ENCODE measurements around the gene ZHX3.

The ZHX3 gene

DNA sequence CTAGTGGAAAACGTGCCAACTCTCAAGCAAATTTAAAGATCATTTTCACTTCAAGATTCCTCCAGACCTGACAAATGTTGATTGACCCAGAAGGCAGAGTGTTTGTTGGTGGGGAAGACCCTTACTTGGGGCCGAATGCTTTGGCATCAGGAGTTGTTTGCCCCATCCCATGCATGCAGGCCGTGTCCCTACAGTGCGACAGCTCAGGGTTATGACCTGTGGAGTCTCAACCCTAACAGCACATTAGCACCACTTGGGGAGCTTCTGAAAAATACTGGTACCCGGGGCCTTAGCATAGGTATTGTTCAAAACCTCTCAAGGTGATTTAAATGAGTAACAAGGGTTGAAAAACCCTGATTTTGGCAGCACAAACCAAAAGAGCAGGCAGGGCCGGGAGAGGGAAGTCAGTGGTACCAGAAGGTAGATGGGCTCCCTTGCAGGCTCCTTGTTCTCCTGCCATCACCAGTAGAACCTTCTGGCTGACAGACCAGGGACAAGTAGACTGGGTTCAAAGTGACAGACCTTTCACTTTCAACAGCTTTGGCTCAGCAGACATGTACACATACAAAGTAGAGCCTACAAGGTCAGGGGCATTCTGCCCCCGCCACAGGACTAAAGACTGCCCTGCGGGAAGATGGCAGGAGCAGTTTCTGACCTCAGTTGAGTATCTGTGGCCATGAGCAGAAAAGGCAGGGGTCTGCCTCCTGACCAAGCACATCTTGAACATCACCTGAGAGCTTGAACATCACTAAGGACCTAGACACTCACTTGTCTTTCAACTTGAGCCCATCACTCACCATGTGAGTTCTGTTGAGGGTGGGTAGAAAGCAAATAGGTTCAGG, 140.6 kb downstream of the ZHX3 start:
- no peak for DNase-seq (ENCODE audit: low read depth in 1 of 2, low spot score in 1 of 2)
- Histone ChIP-seq H3K4me3 (replicated peaks; ENCODE audit: insufficient read depth, low read length) (no peak overlapping the region), H3K27me3 (ENCODE audit: insufficient read depth, poor library complexity, severe bottlenecking) (no peaks in the 10 kb centered on the region), H3K27ac (replicated peaks) (no peak overlapping the region)
- TF ChIP-seq POLR2AphosphoS5 (IDR thresholded peaks at IDR 0.05; ENCODE audit: low read depth) (no peak), GABPA (IDR thresholded peaks at IDR 0.05; ENCODE audit: low read depth) (no peak), SPI1 (IDR thresholded peaks at IDR 0.05; ENCODE audit: borderline replicate concordance, low read depth) (no peak)
- TF ChIP-seq, protein P1, sequence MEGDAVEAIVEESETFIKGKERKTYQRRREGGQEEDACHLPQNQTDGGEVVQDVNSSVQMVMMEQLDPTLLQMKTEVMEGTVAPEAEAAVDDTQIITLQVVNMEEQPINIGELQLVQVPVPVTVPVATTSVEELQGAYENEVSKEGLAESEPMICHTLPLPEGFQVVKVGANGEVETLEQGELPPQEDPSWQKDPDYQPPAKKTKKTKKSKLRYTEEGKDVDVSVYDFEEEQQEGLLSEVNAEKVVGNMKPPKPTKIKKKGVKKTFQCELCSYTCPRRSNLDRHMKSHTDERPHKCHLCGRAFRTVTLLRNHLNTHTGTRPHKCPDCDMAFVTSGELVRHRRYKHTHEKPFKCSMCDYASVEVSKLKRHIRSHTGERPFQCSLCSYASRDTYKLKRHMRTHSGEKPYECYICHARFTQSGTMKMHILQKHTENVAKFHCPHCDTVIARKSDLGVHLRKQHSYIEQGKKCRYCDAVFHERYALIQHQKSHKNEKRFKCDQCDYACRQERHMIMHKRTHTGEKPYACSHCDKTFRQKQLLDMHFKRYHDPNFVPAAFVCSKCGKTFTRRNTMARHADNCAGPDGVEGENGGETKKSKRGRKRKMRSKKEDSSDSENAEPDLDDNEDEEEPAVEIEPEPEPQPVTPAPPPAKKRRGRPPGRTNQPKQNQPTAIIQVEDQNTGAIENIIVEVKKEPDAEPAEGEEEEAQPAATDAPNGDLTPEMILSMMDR (IDR thresholded peaks at IDR 0.05; ENCODE audit: insufficient read depth, low read length), result no peak
- TF ChIP-seq, protein P2, sequence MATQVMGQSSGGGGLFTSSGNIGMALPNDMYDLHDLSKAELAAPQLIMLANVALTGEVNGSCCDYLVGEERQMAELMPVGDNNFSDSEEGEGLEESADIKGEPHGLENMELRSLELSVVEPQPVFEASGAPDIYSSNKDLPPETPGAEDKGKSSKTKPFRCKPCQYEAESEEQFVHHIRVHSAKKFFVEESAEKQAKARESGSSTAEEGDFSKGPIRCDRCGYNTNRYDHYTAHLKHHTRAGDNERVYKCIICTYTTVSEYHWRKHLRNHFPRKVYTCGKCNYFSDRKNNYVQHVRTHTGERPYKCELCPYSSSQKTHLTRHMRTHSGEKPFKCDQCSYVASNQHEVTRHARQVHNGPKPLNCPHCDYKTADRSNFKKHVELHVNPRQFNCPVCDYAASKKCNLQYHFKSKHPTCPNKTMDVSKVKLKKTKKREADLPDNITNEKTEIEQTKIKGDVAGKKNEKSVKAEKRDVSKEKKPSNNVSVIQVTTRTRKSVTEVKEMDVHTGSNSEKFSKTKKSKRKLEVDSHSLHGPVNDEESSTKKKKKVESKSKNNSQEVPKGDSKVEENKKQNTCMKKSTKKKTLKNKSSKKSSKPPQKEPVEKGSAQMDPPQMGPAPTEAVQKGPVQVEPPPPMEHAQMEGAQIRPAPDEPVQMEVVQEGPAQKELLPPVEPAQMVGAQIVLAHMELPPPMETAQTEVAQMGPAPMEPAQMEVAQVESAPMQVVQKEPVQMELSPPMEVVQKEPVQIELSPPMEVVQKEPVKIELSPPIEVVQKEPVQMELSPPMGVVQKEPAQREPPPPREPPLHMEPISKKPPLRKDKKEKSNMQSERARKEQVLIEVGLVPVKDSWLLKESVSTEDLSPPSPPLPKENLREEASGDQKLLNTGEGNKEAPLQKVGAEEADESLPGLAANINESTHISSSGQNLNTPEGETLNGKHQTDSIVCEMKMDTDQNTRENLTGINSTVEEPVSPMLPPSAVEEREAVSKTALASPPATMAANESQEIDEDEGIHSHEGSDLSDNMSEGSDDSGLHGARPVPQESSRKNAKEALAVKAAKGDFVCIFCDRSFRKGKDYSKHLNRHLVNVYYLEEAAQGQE (IDR thresholded peaks at IDR 0.05; ENCODE audit: insufficient replicate concordance, low read depth), result no peak

DNA sequence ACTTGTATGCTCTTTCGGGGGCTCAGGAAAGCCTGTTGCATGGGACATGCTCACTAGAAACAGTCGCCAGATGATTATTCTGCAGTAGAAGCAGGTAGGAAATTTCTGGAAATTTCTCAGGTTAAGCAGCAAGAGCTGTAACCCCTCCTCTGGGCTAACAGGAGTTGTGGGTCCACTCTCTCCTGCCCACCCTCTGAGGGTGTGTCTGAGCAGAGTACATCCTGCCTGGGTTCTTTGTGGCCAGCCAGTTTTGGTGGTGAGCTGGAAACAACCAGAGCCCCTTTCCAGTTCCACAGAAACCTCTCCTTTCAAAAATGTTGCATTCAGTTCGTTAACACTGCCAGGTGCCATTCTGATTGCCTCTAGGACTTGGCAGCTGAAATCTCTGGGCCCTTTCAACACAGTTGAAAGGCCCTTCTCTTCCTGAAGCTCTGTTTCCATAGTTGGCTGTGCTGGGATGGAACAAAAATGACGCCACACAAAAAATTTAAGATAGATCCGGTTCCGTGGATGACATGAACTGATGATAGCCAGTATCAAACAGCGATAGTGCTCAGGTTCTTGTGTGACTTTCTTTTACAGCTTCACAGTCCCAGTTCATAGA, 141.7 kb downstream of the ZHX3 start:
- TF ChIP-seq POLR2AphosphoS5 (IDR thresholded peaks at IDR 0.05; ENCODE audit: low read depth) (no peak), GABPA (IDR thresholded peaks at IDR 0.05; ENCODE audit: low read depth) (no peak), SPI1 (IDR thresholded peaks at IDR 0.05; ENCODE audit: borderline replicate concordance, low read depth) (no peak)
- TF ChIP-seq, protein P2 (IDR thresholded peaks at IDR 0.05; ENCODE audit: insufficient replicate concordance, low read depth), result no peak
- TF ChIP-seq, protein P1 (IDR thresholded peaks at IDR 0.05; ENCODE audit: insufficient read depth, low read length), result no peak
- DNase-seq (ENCODE audit: low read depth in 1 of 2, low spot score in 1 of 2), result no peak
- no peak overlapping the region for H3K4me3 ChIP-seq (replicated peaks; ENCODE audit: insufficient read depth, low read length)
- H3K27me3 ChIP-seq (ENCODE audit: insufficient read depth, poor library complexity, severe bottlenecking), result no peaks in the 10 kb centered on the region
- no peak overlapping the region for H3K27ac ChIP-seq (replicated peaks)

DNA sequence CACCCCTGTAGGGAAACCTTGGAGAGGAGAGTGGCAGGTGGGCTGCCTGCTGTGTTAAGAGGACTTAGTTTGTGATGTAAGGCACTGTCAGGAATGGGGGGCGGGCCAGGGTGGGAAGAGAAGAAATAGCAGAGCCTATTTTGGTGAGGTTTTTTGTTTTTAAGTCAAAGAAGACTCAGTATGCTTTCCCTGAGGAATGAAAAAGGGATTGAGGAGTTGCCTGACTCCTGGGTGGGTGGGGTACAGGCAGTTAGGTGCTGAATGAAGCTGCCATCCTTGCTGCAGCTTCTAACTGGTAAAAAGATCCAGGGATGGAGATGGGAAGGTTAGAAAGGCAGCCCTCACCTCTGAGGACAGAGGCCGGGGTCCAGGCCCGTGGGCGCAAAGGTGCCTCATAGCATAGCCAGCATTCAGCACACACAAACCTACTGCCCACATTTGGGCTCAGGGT, 142.3 kb downstream of the ZHX3 start:
- TF ChIP-seq GABPA (IDR thresholded peaks at IDR 0.05; ENCODE audit: low read depth) (no peak), POLR2AphosphoS5 (IDR thresholded peaks at IDR 0.05; ENCODE audit: low read depth) (no peak)
- TF ChIP-seq, protein P1 (IDR thresholded peaks at IDR 0.05; ENCODE audit: insufficient read depth, low read length), result no peak
- TF ChIP-seq, protein P2 (IDR thresholded peaks at IDR 0.05; ENCODE audit: insufficient replicate concordance, low read depth), result no peak
- no peak overlapping the region for H3K27ac ChIP-seq (replicated peaks)
- H3K27me3 ChIP-seq (ENCODE audit: insufficient read depth, poor library complexity, severe bottlenecking), result peaks cover 3% of the 10 kb centered on the region
- DNase-seq (ENCODE audit: low read depth in 1 of 2, low spot score in 1 of 2), result no peak
- H3K4me3 ChIP-seq (replicated peaks; ENCODE audit: insufficient read depth, low read length), result no peak overlapping the region
